Activated CD4-positive, alpha-beta T cell treated with anti-CD3 and anti-CD28 coated beads, Interleukin-2, amount 10 ng/mL, durations not matched to agents 7 days and 5 days (primary cell): ENCODE data around the gene LTN1. TPM values are rescaled to one million over a fixed set of nuclear protein-coding genes. Genes with fewer than 3 reads are reported as not detected.

Experiments
- CTCF ChIA-PET: fragments of 350-600 bp; sonication (Branson Sonifier 250); formaldehyde crosslinking; loops from one replicate; lab custom pipeline; 2021; ENCODE audit warnings: antibody characterized with exemption; lab: Charles Lee
- POLR2A ChIA-PET: fragments of 350-600 bp; sonication (Branson Sonifier 250); formaldehyde crosslinking; loops from one replicate; lab custom pipeline; 2021; ENCODE audit warnings: antibody characterized with exemption; lab: Charles Lee
- DNase-seq: peaks from one replicate; pipeline ENCODE4 v3.0.0-alpha.2; 2020
- H3K27ac Mint-ChIP-seq: one replicate; pipeline ENCODE4 v1.8.0; 2021; ENCODE audit warnings: mild to moderate bottlenecking, moderate library complexity, mixed read lengths
- H3K27me3 Mint-ChIP-seq: one replicate; pipeline ENCODE4 v1.8.0; 2021; ENCODE audit warnings: mixed read lengths
- H3K36me3 Mint-ChIP-seq: one replicate; pipeline ENCODE4 v1.8.0; 2021; ENCODE audit warnings: low read depth, mixed read lengths
- H3K4me1 Mint-ChIP-seq: one replicate; pipeline ENCODE4 v1.8.0; 2021; ENCODE audit warnings: mixed read lengths
- H3K4me3 Mint-ChIP-seq: one replicate; pipeline ENCODE4 v1.8.0; 2021; ENCODE audit warnings: mild to moderate bottlenecking, moderate library complexity, mixed read lengths
- H3K9me3 Mint-ChIP-seq: one replicate; pipeline ENCODE4 v1.8.0; 2021; ENCODE audit warnings: mixed read lengths
- total RNA-seq, 2 experiments: library from RNA; stranded (reverse); gene quantifications; one replicate each; pipeline ENCODE4 v1.2.3, GENCODE V29; 2021

LTN1 gene
- total RNA-seq, 2 experiments from 2014 or later, result 25.7 to 27.4 TPM

GRCh38 chr21:28916150-28916893 lies 76.4 kb downstream of the LTN1 start:
- no peak overlapping the region for H3K4me3 Mint-ChIP-seq
- no peak for DNase-seq
- CTCF ChIA-PET, result no interaction called here
- no peaks in the 10 kb centered on the region for H3K9me3 Mint-ChIP-seq
- H3K4me1 Mint-ChIP-seq, result no peaks in the 10 kb centered on the region
- H3K36me3 Mint-ChIP-seq, result no peaks in the 10 kb centered on the region
- peaks cover 7% of the 10 kb centered on the region for H3K27me3 Mint-ChIP-seq
- H3K27ac Mint-ChIP-seq, result no peak overlapping the region
- POLR2A ChIA-PET, result no interaction called here

GRCh38 chr21:28913071-28913470 lies 79.6 kb downstream of the LTN1 start:
- no peaks in the 10 kb centered on the region for H3K4me1 Mint-ChIP-seq
- peaks cover 11% of the 10 kb centered on the region for H3K27me3 Mint-ChIP-seq
- no peaks in the 10 kb centered on the region for H3K9me3 Mint-ChIP-seq
- ChIA-PET CTCF (interaction anchor here (0.6 kb wide), 1 partner anchor 166 kb away, joined by 3 read pairs; no protein-coding TSS in a partner anchor), POLR2A (no interaction called here)
- no peak overlapping the region for H3K27ac Mint-ChIP-seq
- H3K4me3 Mint-ChIP-seq, result no peak overlapping the region
- no peaks in the 10 kb centered on the region for H3K36me3 Mint-ChIP-seq
- DNase-seq, result no peak

GRCh38 chr21:28910280-28910887 lies 82.3 kb downstream of the LTN1 start:
- H3K27me3 Mint-ChIP-seq, result peaks cover 11% of the 10 kb centered on the region
- H3K4me1 Mint-ChIP-seq, result no peaks in the 10 kb centered on the region
- POLR2A ChIA-PET, result no interaction called here
- CTCF ChIA-PET, result interaction anchor here (1.4 kb wide), 1 partner anchor 27 kb away, joined by 3 read pairs; no protein-coding TSS in a partner anchor
- H3K9me3 Mint-ChIP-seq, result no peaks in the 10 kb centered on the region
- H3K4me3 Mint-ChIP-seq, result no peak overlapping the region
- H3K27ac Mint-ChIP-seq, result no peak overlapping the region
- H3K36me3 Mint-ChIP-seq, result no peaks in the 10 kb centered on the region
- DNase-seq, result no peak

GRCh38 chr21:28908351-28908750 lies 84.3 kb downstream of the LTN1 start:
- no peak for DNase-seq
- no peak overlapping the region for H3K4me3 Mint-ChIP-seq
- no peaks in the 10 kb centered on the region for H3K4me1 Mint-ChIP-seq
- H3K27ac Mint-ChIP-seq, result no peak overlapping the region
- no peaks in the 10 kb centered on the region for H3K36me3 Mint-ChIP-seq
- ChIA-PET CTCF (interaction anchor here (1.7 kb wide), 1 partner anchor 66 kb away, joined by 4 read pairs; no protein-coding TSS in a partner anchor), POLR2A (no interaction called here)
- no peaks in the 10 kb centered on the region for H3K9me3 Mint-ChIP-seq
- peaks cover 8% of the 10 kb centered on the region for H3K27me3 Mint-ChIP-seq

GRCh38 chr21:28906841-28907240 lies 85.8 kb downstream of the LTN1 start:
- Mint-ChIP-seq H3K9me3 (peaks cover 2% of the 10 kb centered on the region), H3K4me3 (no peak overlapping the region), H3K4me1 (no peaks in the 10 kb centered on the region), H3K27ac (no peak overlapping the region), H3K36me3 (no peaks in the 10 kb centered on the region), H3K27me3 (peaks cover 5% of the 10 kb centered on the region)
- no peak for DNase-seq
- CTCF ChIA-PET, result no interaction called here
- POLR2A ChIA-PET, result no interaction called here

GRCh38 chr21:28906236-28906635 lies 86.4 kb downstream of the LTN1 start:
- Mint-ChIP-seq H3K27me3 (peaks cover 3% of the 10 kb centered on the region), H3K36me3 (no peaks in the 10 kb centered on the region), H3K9me3 (peaks cover 2% of the 10 kb centered on the region), H3K27ac (no peak overlapping the region), H3K4me3 (no peak overlapping the region), H3K4me1 (no peaks in the 10 kb centered on the region)
- CTCF ChIA-PET, result no interaction called here
- DNase-seq, result no peak
- POLR2A ChIA-PET, result no interaction called here

GRCh38 chr21:28904961-28905435 lies 87.7 kb downstream of the LTN1 start:
- CTCF ChIA-PET, result no interaction called here
- H3K4me3 Mint-ChIP-seq, result no peak overlapping the region
- no peaks in the 10 kb centered on the region for H3K4me1 Mint-ChIP-seq
- POLR2A ChIA-PET, result no interaction called here
- peaks cover 2% of the 10 kb centered on the region for H3K9me3 Mint-ChIP-seq
- DNase-seq, result no peak
- H3K36me3 Mint-ChIP-seq, result no peaks in the 10 kb centered on the region
- H3K27me3 Mint-ChIP-seq, result no peaks in the 10 kb centered on the region
- H3K27ac Mint-ChIP-seq, result no peak overlapping the region

- no peak overlapping the region for H3K27ac Mint-ChIP-seq
- no peaks in the 10 kb centered on the region for H3K4me1 Mint-ChIP-seq
- no peaks in the 10 kb centered on the region for H3K36me3 Mint-ChIP-seq
- H3K27me3 Mint-ChIP-seq, result peaks cover 3% of the 10 kb centered on the region
- H3K9me3 Mint-ChIP-seq, result peaks cover 2% of the 10 kb centered on the region
- POLR2A ChIA-PET, result no interaction called here
- no peak overlapping the region for H3K4me3 Mint-ChIP-seq
- CTCF ChIA-PET, result interaction anchor here (1.2 kb wide), 1 partner anchor 15 kb away, joined by 4 read pairs; no protein-coding TSS in a partner anchor
- DNase-seq, result no peak
These were observed 89.2 kb downstream of the LTN1 start for GRCh38 chr21:28903448-28903847.

- Mint-ChIP-seq H3K27me3 (peaks cover 11% of the 10 kb centered on the region), H3K9me3 (peaks cover 2% of the 10 kb centered on the region), H3K4me3 (no peak overlapping the region), H3K4me1 (no peaks in the 10 kb centered on the region), H3K36me3 (no peaks in the 10 kb centered on the region), H3K27ac (no peak overlapping the region)
- CTCF ChIA-PET, result no interaction called here
- POLR2A ChIA-PET, result no interaction called here
- no peak for DNase-seq
These were observed 92.2 kb downstream of the LTN1 start for GRCh38 chr21:28900481-28900880.

- Mint-ChIP-seq H3K27ac (no peak overlapping the region), H3K4me3 (no peak overlapping the region), H3K4me1 (no peaks in the 10 kb centered on the region), H3K27me3 (peaks cover 11% of the 10 kb centered on the region), H3K9me3 (peaks cover 2% of the 10 kb centered on the region), H3K36me3 (no peaks in the 10 kb centered on the region)
- ChIA-PET POLR2A (no interaction called here), CTCF (no interaction called here)
- no peak for DNase-seq
These were observed 92.9 kb downstream of the LTN1 start for GRCh38 chr21:28899744-28900143.

GRCh38 chr21:28899220-28899619 lies 93.5 kb downstream of the LTN1 start:
- CTCF ChIA-PET, result no interaction called here
- no peak for DNase-seq
- Mint-ChIP-seq H3K27me3 (peaks cover 11% of the 10 kb centered on the region), H3K9me3 (peaks cover 2% of the 10 kb centered on the region), H3K36me3 (no peaks in the 10 kb centered on the region), H3K4me1 (no peaks in the 10 kb centered on the region), H3K4me3 (no peak overlapping the region), H3K27ac (no peak overlapping the region)
- POLR2A ChIA-PET, result no interaction called here

GRCh38 chr21:28893687-28894086 lies 99.0 kb downstream of the LTN1 start:
- no peak for DNase-seq
- CTCF ChIA-PET, result no interaction called here
- peaks cover 27% of the 10 kb centered on the region for H3K27me3 Mint-ChIP-seq

More at GRCh38 chr21:28893687-28894086, 99.0 kb downstream of the LTN1 start:
- Mint-ChIP-seq H3K36me3 (no peaks in the 10 kb centered on the region), H3K9me3 (peaks cover 3% of the 10 kb centered on the region), H3K27ac (no peak overlapping the region), H3K4me3 (no peak overlapping the region), H3K4me1 (no peaks in the 10 kb centered on the region)
- POLR2A ChIA-PET, result no interaction called here
